Activated naive CD4-positive, alpha-beta T cell treated with anti-CD3 and anti-CD28 coated beads, Interleukin-2, amount 50 U/mL, for 24 hours (primary cell): ENCODE results near the gene C22orf39.

ENCODE experiments used
- H3K27ac Mint-ChIP-seq: one replicate; pipeline ENCODE4 v1.8.0; 2021; ENCODE audit warnings: mild to moderate bottlenecking, mixed read lengths
- H3K27me3 Mint-ChIP-seq: one replicate; pipeline ENCODE4 v1.8.0; 2021; ENCODE audit warnings: mixed read lengths
- H3K36me3 Mint-ChIP-seq: one replicate; pipeline ENCODE4 v1.8.0; 2021; ENCODE audit warnings: mixed read lengths
- H3K4me1 Mint-ChIP-seq: one replicate; pipeline ENCODE4 v1.8.0; 2021; ENCODE audit warnings: mixed read lengths
- H3K4me3 Mint-ChIP-seq: one replicate; pipeline ENCODE4 v1.8.0; 2021; ENCODE audit warnings: mild to moderate bottlenecking, mixed read lengths
- H3K9me3 Mint-ChIP-seq: one replicate; pipeline ENCODE4 v1.8.0; 2021; ENCODE audit warnings: mixed read lengths

Gene C22orf39

DNA sequence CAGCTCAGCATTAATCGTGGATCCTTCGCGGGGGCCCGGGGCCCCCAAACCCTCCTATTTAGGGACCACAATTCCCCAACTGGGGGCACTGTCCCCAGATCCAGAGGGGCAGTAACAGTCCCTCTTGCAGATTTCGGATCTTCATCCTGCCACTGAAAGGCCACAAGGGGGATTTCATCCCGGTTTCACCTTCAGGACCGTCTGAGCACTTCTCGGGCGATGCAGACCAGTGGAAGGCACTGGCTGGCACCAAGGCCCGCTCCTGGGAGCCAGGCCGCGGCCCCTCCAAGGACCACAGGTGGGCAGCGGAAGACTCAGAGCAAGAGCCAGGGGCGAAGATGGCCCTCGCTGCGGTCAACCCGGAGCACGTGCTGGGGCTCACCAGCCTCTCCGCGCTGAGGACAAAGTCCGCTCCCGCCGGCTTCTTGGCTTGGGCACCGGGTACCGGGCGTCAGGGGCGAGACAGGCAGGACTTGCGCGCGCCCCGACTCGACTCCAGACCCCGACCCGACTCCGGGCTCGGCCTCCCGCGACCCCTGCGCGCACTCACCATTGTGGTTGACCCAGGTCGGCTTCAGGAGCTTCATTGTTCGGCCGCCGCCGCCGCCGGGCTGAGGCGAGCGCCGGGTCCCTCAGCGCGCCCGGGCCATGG, 16.5 kb downstream of the C22orf39 start:
- Mint-ChIP-seq H3K27me3 (no peaks in the 10 kb centered on the region), H3K27ac (peak overlapping the region; percentile 68), H3K9me3 (no peaks in the 10 kb centered on the region), H3K4me3 (peak overlapping the region; percentile 91), H3K4me1 (peaks cover 56% of the 10 kb centered on the region), H3K36me3 (peaks cover 5% of the 10 kb centered on the region)

DNA sequence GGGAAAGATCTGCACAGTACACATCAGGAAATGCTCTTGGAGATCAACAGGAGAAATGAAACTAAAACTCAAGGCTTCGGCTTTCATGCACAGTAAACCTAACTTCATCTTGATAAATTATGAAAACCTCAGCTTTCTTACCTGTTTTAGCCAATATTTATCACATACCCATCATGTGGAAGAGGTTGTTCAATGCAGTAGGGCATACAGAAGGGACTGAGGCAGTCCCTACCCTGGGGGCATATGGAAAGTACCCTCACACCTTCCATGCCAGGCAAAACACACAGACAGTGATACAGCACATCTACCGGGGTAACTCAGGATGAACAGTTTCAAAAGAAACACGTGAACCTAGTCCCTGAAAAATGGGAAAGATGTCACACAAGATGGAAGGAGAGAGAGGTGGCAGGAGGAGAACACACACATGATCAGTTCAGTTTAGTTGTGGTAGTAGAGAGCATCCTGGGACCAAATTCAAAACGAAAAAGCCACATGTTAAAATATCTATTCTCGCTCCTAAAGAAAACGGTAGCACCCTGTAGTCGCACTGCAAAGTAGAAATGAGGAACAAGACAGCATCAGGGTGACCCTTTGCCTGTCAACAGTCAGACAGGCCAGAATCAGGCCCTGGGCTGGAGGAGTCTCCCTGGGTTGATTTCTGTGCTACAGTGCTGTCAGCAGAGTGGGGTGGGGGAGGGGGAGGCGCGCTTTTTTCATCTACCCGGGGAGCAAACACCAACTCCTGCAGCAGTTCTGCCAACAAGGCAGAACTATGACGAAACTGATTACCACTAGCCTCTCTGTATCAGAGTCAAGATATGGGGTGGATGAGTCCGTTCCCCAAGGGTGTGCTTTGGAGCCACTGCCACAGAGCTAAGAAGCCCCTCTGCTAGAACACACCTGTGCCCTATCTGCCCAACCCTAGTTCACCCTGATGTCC, 17.3 kb downstream of the C22orf39 start:
- Mint-ChIP-seq H3K27ac (peak overlapping the region; percentile 68), H3K4me1 (peaks cover 59% of the 10 kb centered on the region), H3K9me3 (no peaks in the 10 kb centered on the region), H3K4me3 (peak overlapping the region; percentile 91), H3K36me3 (peaks cover 5% of the 10 kb centered on the region), H3K27me3 (no peaks in the 10 kb centered on the region)

DNA sequence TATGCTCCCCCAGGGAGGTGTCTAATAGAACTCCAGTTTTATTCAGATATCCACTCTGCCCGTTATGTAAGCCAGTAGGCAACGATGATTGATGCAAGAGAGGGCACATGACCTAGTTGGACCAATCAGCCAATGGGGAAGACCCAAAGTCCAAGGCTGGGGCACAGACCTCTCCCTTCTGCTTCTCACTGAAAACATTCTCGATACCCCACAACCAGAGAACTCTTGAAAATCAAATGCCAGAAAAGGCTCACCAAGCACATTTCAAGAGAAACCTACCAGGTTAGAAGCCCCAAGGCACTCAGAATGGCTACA, 23.4 kb downstream of the C22orf39 start:
- H3K9me3 Mint-ChIP-seq, result no peaks in the 10 kb centered on the region
- H3K36me3 Mint-ChIP-seq, result peaks cover 10% of the 10 kb centered on the region
- H3K4me3 Mint-ChIP-seq, result no peak overlapping the region
- no peaks in the 10 kb centered on the region for H3K27me3 Mint-ChIP-seq
- peaks cover 86% of the 10 kb centered on the region for H3K4me1 Mint-ChIP-seq
- peak overlapping the region; percentile 13 for H3K27ac Mint-ChIP-seq

DNA sequence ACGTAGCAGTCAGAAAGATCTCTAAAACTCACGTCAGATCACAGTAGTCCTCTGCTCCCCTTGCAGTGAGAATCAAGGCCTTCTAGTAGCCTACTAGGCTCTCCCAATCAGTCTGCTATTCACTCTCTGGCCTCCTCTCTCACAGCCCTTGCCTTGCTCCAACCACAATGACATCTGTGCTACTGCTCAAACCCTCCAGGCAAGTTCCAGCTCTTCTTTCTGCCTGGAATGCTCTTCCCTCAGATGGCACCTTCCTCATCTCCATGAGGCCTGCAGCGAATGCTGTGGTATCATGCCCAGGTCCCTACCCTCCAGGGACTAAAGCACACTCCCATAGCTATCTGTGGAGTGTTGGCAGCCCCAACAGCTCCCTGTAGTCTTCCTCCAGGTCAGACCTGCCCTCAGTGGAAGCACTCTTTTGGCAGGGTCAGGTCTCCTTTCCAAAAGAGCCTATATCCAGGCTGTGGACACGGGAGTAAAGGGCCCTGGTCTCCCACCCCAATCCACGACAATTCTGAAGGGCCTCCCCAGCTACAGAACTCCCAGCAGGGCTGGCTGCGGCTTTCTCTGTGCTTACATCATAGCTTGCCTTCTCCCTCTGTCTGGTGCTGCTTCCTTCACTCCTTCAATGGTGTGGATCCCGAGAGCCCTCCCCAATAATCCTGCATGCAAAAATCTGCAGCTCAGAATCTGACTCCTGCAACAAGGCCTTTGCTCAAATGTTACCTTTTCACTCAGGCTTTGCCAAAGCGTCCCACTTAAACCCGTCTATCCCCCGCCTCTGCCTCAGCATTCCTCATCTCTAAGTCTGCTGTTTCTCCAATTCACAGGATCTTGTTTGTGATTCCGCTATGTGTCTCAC, 24.8 kb downstream of the C22orf39 start:
- Mint-ChIP-seq H3K27me3 (no peaks in the 10 kb centered on the region), H3K4me3 (peak overlapping the region; percentile 31), H3K4me1 (peaks cover 82% of the 10 kb centered on the region), H3K27ac (peak overlapping the region; percentile 86), H3K36me3 (peaks cover 10% of the 10 kb centered on the region), H3K9me3 (no peaks in the 10 kb centered on the region)

DNA sequence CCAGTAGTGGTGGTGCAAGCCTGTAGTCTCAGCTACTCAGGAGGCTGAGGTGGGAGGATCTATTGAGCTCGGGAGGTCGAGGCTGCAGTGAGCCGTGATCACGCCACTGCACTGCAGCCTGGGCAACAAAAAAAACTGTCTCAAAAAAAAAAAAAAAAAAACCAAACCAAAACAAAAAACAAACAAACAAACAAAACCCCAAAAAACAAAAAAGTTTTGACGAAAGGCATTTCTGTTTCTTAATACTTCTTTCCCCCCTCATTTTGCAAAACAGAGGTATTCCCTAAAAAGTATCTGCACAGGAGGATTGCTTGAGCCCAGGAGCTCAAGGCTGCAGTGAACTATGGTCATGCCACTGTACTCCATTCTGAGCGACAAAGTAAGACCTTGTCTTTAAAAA, 27.2 kb downstream of the C22orf39 start:
- no peaks in the 10 kb centered on the region for H3K9me3 Mint-ChIP-seq
- no peaks in the 10 kb centered on the region for H3K27me3 Mint-ChIP-seq
- H3K36me3 Mint-ChIP-seq, result peaks cover 10% of the 10 kb centered on the region
- peak overlapping the region; percentile 90 for H3K27ac Mint-ChIP-seq
- H3K4me1 Mint-ChIP-seq, result peaks cover 76% of the 10 kb centered on the region
- H3K4me3 Mint-ChIP-seq, result peak overlapping the region; percentile 53

DNA sequence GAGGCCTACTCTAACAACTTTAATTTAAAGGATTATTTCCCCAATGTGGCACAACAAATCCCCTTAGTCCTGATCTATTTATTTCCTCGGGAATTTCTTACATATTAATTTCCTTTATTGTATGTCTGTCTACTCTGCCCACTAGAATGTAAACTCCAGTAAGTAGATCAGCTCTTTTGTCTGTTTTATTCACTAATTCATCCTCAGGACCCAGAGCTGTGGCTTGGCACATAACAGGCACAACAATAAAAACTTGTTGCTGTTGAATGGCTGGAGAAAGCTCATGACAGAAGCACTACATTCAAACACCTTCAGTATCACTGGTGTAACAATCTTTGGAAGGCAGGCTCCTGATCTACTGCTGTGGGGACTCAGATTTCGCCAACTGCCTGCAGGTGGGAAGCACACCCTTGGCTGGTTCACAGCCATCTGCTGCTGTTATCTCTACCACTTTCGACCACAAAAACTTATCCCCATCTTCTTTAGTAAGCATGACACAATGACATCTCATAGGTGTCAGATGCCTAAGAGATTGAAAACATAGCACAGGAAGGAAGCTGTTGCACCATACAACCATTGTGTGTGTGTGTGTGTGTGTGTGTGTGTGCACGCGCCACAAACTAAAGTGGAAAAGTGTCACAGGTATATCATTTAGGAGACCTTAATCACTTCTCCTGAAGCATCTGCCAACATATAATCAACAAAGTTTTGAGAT, 27.9 kb downstream of the C22orf39 start:
- Mint-ChIP-seq H3K27ac (peak overlapping the region; percentile 90), H3K4me1 (peaks cover 70% of the 10 kb centered on the region)

DNA sequence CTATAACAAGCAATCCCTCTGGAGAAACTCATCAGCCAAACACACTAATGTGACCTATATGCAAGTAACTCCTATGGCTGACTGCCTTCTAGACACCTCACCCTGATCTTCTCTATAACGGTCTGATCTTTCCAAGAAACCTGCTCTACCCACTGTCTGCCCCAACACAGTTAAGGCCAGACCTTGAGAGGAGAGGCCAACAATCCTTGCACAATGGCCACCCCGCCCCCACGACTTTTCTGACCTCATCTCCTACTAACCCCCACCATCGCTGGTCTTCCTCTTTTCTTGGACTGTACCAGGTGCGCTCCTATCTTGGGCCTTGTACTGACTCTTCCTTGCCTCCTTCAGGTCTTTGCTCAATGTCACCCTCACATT, 28.4 kb downstream of the C22orf39 start:
- Mint-ChIP-seq H3K4me1 (peaks cover 67% of the 10 kb centered on the region), H3K9me3 (no peaks in the 10 kb centered on the region), H3K36me3 (peaks cover 12% of the 10 kb centered on the region), H3K27ac (peak overlapping the region; percentile 90), H3K4me3 (peak overlapping the region; percentile 53), H3K27me3 (no peaks in the 10 kb centered on the region)

More for the DNA sequence above, 27.9 kb downstream of the C22orf39 start:
- Mint-ChIP-seq H3K4me3 (peak overlapping the region; percentile 53), H3K27me3 (no peaks in the 10 kb centered on the region), H3K9me3 (no peaks in the 10 kb centered on the region), H3K36me3 (peaks cover 10% of the 10 kb centered on the region)

DNA sequence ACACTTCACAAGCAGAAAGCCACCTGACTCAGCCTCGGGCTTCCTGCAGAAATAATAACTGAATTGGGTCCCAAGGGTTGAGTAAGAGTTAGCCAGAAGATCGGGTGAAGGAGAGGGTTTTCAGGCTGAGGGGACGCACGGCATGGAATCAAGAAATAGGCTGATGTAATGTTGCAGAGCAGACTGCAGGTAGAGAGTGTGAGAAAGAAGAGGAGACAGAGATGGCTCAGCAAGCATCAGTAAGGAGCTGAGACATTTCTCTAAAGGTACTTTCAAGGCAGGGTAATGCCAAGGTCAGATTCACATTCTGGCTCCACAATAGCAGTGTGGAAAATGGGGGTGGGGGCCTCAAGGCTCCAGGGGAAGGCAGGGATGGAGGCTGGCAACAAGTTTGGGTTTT, 34.6 kb downstream of the C22orf39 start:
- Mint-ChIP-seq H3K36me3 (peaks cover 7% of the 10 kb centered on the region), H3K27ac (no peak overlapping the region), H3K4me3 (no peak overlapping the region), H3K27me3 (no peaks in the 10 kb centered on the region), H3K9me3 (no peaks in the 10 kb centered on the region), H3K4me1 (peaks cover 37% of the 10 kb centered on the region)

DNA sequence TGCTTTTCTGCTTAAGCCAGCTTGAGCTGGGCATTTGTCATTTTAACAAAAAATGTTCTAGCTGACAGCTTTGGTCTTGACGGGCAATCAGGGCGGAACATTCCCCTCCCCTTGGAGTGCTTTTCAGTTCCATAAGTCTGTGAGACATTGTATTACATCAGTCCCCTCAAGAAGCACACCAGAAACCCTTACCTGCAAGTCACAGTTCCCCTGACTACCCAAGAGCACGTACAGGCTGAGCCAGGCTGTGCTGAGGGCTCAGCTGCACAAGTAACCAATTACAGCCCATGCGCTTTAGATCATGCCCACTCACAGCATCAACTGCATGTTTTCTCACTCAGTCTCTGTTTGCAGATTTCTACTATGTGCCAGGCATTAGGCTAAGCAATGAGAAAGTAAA, 35.0 kb downstream of the C22orf39 start:
- Mint-ChIP-seq H3K27me3 (no peaks in the 10 kb centered on the region), H3K9me3 (no peaks in the 10 kb centered on the region), H3K4me3 (no peak overlapping the region), H3K4me1 (peaks cover 34% of the 10 kb centered on the region), H3K27ac (no peak overlapping the region), H3K36me3 (peaks cover 7% of the 10 kb centered on the region)

DNA sequence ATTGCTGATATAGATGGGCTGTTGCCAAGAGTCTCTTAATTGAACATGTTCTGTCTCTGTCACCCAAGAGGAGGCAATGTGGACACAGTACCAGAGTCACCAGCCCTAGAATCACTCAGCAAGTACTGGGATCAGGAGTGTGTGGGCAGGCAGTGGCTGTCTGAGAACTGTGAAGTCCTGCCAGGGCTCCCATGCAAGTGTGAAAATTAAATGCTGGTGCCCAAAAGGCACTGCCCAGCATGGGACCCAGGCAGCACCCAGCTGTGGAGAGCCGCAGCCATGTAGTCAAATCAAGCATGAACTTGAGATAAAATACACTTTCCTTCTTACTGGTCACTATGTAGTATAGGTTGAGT, 35.8 kb downstream of the C22orf39 start:
- no peaks in the 10 kb centered on the region for H3K27me3 Mint-ChIP-seq
- H3K27ac Mint-ChIP-seq, result no peak overlapping the region
- peaks cover 9% of the 10 kb centered on the region for H3K36me3 Mint-ChIP-seq
- peaks cover 30% of the 10 kb centered on the region for H3K4me1 Mint-ChIP-seq
- H3K9me3 Mint-ChIP-seq, result no peaks in the 10 kb centered on the region
- no peak overlapping the region for H3K4me3 Mint-ChIP-seq

DNA sequence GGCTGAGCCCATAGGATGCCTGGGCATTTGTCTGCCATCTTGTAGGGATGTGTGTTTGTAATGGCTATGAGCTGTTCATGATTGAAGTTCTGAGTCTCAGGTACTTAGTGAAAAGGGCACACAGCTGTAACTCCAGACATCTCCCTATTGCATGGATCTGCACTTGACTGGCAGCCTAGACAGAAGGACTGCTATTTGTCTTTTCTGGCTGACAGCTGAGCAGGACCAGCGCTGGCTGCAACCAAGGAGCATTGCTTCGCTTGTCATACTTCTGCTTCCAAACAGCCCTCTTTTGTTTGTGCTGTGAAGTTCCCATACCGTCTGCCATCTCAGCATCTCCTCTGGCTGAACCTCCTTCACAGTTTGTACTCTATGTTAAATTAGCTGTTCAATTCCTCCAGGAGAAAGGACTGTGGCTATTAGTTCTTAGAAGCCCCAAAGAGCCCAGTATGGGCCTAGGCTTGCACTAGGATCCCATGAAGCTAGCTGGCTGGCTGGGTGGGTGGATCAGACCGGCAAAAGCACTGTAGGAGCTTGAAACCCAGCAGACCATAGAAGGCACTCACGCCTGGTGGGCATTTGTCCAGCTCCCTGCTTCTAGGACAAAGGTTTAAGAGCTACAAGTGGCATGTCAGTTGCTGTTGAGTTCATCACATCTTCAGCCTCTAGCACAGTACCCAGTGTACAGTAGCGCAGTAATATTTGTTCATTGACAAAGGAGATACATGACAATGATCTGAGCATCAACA, 36.4 kb downstream of the C22orf39 start:
- Mint-ChIP-seq H3K4me1 (peaks cover 29% of the 10 kb centered on the region), H3K27ac (no peak overlapping the region)

DNA sequence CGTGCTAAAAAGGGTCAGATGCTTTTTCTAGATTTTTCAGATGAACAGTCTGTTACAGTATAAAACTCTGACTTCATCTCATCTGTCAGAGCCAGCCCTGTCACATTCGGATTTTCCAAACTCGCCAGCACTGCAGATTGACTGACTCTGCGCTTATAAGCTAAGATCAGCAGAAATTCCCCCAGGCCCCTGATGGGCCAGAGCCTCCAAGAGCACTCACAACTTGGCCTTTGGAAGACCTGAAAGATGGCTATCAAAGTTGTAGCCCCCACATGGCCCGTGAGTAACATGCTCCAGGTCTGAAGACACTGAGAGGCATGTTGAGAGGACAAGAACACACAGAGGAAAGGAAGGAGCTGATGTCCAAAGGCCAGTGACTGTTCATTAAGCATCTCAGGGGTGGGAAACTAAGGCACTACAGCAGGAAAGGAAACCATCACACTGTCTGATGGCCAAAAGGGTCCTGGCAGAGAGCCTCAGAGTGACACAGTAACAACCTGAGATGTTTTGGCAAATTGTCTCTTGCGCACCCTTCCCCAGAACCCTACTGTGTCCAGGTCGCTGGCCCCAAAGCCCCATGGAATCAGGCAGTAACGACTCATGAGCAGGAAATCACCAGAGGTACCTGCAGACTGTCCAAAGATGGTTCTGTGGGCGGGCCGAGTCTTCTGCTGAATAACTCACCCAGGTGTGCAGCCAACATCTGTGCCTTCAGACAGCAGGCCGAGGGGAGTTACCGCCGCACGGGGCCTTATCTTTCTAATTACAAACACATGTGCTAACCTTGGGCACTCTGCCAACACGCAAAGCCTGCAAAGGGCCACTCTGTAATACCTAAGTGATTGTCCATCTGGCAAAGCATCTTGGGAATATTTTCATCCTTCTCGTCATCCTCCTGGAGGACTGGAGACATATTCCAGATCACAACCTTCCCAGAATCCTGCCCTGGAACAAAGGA, 39.6 kb downstream of the C22orf39 start:
- peaks cover 15% of the 10 kb centered on the region for H3K4me1 Mint-ChIP-seq
- no peaks in the 10 kb centered on the region for H3K27me3 Mint-ChIP-seq
- H3K36me3 Mint-ChIP-seq, result peaks cover 11% of the 10 kb centered on the region
- H3K27ac Mint-ChIP-seq, result no peak overlapping the region
- no peak overlapping the region for H3K4me3 Mint-ChIP-seq
- H3K9me3 Mint-ChIP-seq, result no peaks in the 10 kb centered on the region

More for the DNA sequence above, 36.4 kb downstream of the C22orf39 start:
- Mint-ChIP-seq H3K9me3 (no peaks in the 10 kb centered on the region), H3K36me3 (peaks cover 12% of the 10 kb centered on the region), H3K27me3 (no peaks in the 10 kb centered on the region), H3K4me3 (no peak overlapping the region)

DNA sequence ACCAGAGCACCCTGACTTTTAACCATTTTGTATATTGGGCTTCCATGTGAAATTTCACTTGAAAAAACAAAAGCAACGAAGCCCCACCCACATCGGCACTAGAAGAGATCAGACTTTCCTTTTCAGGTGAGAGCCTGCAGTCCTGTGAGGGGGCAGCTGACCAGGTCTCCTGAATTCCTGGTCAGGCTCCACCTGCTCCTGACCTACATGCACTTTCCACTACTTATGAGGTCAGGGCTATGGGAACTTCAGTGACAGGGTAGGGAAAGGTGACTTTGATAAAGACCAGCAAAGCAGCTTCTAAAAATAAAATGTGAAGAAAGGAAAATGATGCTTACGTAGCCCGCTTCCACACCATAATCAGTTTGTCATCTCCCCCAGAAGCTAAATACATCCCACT, 40.7 kb downstream of the C22orf39 start:
- Mint-ChIP-seq H3K36me3 (peaks cover 11% of the 10 kb centered on the region), H3K27ac (no peak overlapping the region), H3K4me3 (no peak overlapping the region), H3K9me3 (no peaks in the 10 kb centered on the region), H3K4me1 (peaks cover 5% of the 10 kb centered on the region), H3K27me3 (no peaks in the 10 kb centered on the region)
